Type B pancreatic cell (in vitro differentiated cells): ENCODE results near the gene YARS1. TPM values are rescaled to one million over a fixed set of nuclear protein-coding genes. Genes with fewer than 3 reads are reported as not detected.

Source experiments
- DNase-seq: peaks from one replicate; pipeline ENCODE4 v3.0.0; 2021; ENCODE audit warnings: mixed read lengths; ENCODE audit not compliant: unreplicated experiment; ENCODE audit errors: extremely low spot score
- H3K27ac Mint-ChIP-seq: 2 replicates; pipeline ENCODE4 v1.8.0; 2021; ENCODE audit warnings: mild to moderate bottlenecking, mixed read lengths
- H3K27me3 Mint-ChIP-seq: 2 replicates; pipeline ENCODE4 v1.8.0; 2021; ENCODE audit warnings: mixed read lengths
- H3K36me3 Mint-ChIP-seq: 2 replicates; pipeline ENCODE4 v1.8.0; 2021; ENCODE audit warnings: mixed read lengths
- H3K4me1 Mint-ChIP-seq: one replicate; pipeline ENCODE4 v1.8.0; 2021; ENCODE audit warnings: mixed read lengths; ENCODE audit not compliant: unreplicated experiment
- H3K4me3 Mint-ChIP-seq: 2 replicates; pipeline ENCODE4 v1.8.0; 2021; ENCODE audit warnings: mild to moderate bottlenecking, mixed read lengths
- H3K9me3 Mint-ChIP-seq: 2 replicates; pipeline ENCODE4 v1.8.0; 2021; ENCODE audit warnings: mixed read lengths
- CTCF ChIP-seq: fragments of 200-600 bp; sonication (generic); conservative IDR thresholded peaks from 2 replicates; pipeline ENCODE4 v1.5.0; 2021; ENCODE audit warnings: antibody characterized with exemption, mild to moderate bottlenecking
- total RNA-seq: library from RNA; stranded (reverse); gene quantifications from 2 replicates; pipeline ENCODE4 v1.2.1, GENCODE V29; 2021; ENCODE audit warnings: low replicate concordance

The YARS1 gene
- total RNA-seq, 1 donor from 2014 or later, result 83.7 TPM

- H3K9me3 Mint-ChIP-seq, result no peaks in the 10 kb centered on the region
- H3K27me3 Mint-ChIP-seq, result no peaks in the 10 kb centered on the region
- no peak overlapping the region for H3K4me3 Mint-ChIP-seq
- peaks cover 19% of the 10 kb centered on the region for H3K36me3 Mint-ChIP-seq
- no peak for DNase-seq
- H3K27ac Mint-ChIP-seq, result no peak overlapping the region
- no peaks in the 10 kb centered on the region for H3K4me1 Mint-ChIP-seq
- TF ChIP-seq CTCF, result no peak
Measured at GRCh38 chr1:32855861-32856617, 38.9 kb upstream of the YARS1 start.

DNA sequence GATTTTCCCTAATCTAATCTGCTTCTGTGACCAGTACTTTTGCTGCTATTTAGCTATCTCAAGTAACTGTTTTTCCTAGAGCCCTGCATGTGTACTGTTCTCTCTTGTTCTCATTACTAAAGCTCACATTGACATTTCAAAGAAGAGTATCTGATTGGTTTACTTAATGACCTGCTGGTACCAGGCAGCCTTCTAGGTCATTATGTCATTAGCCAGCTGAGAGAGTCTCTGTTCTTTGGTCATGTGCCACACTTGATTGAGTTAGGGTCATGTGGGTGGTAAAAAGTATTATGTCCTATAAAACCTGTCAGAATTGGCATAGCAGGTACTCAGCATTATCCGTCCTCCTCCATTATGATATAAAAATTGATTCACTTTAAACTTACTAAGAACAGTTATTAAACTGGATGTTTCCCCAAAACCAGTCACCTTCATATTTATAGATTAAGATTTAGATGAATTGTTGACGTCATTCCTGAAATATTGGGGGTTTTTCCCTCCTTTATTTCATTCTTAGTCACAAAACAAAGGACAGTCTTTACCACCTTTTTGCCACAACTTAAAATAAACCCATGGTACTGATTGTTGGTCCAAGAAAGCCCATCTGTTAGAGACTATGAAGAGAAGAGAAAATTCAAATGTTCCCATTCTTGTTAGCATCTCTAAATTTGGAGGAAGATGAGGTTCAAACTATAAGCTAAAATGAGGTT lies 31.4 kb upstream of the YARS1 start:
- peaks cover 3% of the 10 kb centered on the region for H3K4me1 Mint-ChIP-seq
- no peak for DNase-seq
- no peak overlapping the region for H3K27ac Mint-ChIP-seq
- no peak overlapping the region for H3K4me3 Mint-ChIP-seq
- TF ChIP-seq CTCF, result no peak
- H3K9me3 Mint-ChIP-seq, result no peaks in the 10 kb centered on the region
- peaks cover 20% of the 10 kb centered on the region for H3K36me3 Mint-ChIP-seq
- no peaks in the 10 kb centered on the region for H3K27me3 Mint-ChIP-seq

GRCh38 chr1:32831878-32832277 lies 14.7 kb upstream of the YARS1 start:
- no peak for TF ChIP-seq CTCF
- Mint-ChIP-seq H3K9me3 (no peaks in the 10 kb centered on the region), H3K4me3 (no peak overlapping the region), H3K4me1 (peaks cover 4% of the 10 kb centered on the region), H3K27ac (no peak overlapping the region), H3K36me3 (peaks cover 37% of the 10 kb centered on the region), H3K27me3 (no peaks in the 10 kb centered on the region)
- no peak for DNase-seq

- Mint-ChIP-seq H3K9me3 (no peaks in the 10 kb centered on the region), H3K27ac (no peak overlapping the region), H3K4me3 (no peak overlapping the region), H3K4me1 (peaks cover 4% of the 10 kb centered on the region), H3K27me3 (no peaks in the 10 kb centered on the region), H3K36me3 (peaks cover 37% of the 10 kb centered on the region)
- TF ChIP-seq CTCF, result no peak
- no peak for DNase-seq
Measured at GRCh38 chr1:32830092-32830852, 13.1 kb upstream of the YARS1 start.

DNA sequence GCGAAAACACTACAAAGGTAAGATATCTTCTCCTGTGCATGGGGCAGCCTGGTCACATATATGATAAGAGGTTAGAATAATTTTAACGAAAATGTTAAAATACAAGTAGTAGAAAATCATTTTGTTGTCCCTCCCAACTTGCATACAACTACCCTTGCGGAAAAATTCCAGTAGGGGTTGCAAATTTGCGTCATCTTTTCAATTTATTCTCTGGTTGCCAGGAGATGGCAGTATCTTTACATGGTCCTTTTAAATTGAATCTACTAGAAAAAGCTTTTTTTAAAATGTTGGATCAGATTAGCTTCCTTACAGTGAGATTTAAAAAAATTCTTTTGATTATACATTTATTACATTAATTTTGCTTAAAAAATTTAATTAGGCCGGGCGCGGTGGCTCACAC lies 11.2 kb upstream of the YARS1 start:
- peak; percentile 66 for TF ChIP-seq CTCF
- Mint-ChIP-seq H3K9me3 (no peaks in the 10 kb centered on the region), H3K27me3 (no peaks in the 10 kb centered on the region), H3K4me3 (no peak overlapping the region), H3K36me3 (peaks cover 35% of the 10 kb centered on the region), H3K4me1 (peaks cover 4% of the 10 kb centered on the region), H3K27ac (no peak overlapping the region)
- DNase-seq, result no peak
